Stimulated activated CD8-positive, alpha-beta memory T cell treated with anti-CD3 and anti-CD28 coated beads, Interleukin-7, amount 100 ng/mL, for 1 hour (primary cell): Measurements from ENCODE around the gene RAB24.
"Not testable (repeated sequence)": the region's sequence is repeated elsewhere in the genome, so short reads cannot be mapped to it uniquely, and the experiment has no call there.

Experiments used
- DNase-seq, 2 donors: peaks; one replicate each; pipeline ENCODE4 v3.0.0-alpha.2; 2020; ENCODE audit warnings: low read depth in 2 of 2

Gene RAB24

GRCh38 chr5:177303121-177303924, at the start of gene RAB24, which contains the start of gene PRELID1:
Gene RAB24 (minus strand): TSS chr5:177303719. CDS start chr5:177303288, 431 bp downstream.
Gene PRELID1 (plus strand): TSS chr5:177303799. CDS start chr5:177303986, 187 bp downstream.
- peak; percentile 75 to 79 for DNase-seq

GRCh38 chr5:177353093-177353492, 49.6 kb upstream of the RAB24 start:
- DNase-seq, result no peak

- DNase-seq, result peak; percentile 76 to 77
Measured at GRCh38 chr5:177351392-177352329, 48.1 kb upstream of the RAB24 start, which contains the start of gene LMAN2. Gene LMAN2 (minus strand): TSS chr5:177351668. CDS start chr5:177351647, 21 bp downstream.

- DNase-seq, result no peak
Measured at GRCh38 chr5:177350776-177351391, 47.4 kb upstream of the RAB24 start.

GRCh38 chr5:177349762-177350161, 46.2 kb upstream of the RAB24 start:
- no peak for DNase-seq

- DNase-seq, result no peak
Measured at GRCh38 chr5:177349362-177349647, 45.8 kb upstream of the RAB24 start.

- no peak for DNase-seq
Measured at GRCh38 chr5:177347699-177348098, 44.2 kb upstream of the RAB24 start.

- DNase-seq, result no peak
Measured at GRCh38 chr5:177346820-177347219, 43.3 kb upstream of the RAB24 start.

- no peak for DNase-seq
Measured at GRCh38 chr5:177344891-177345290, 41.4 kb upstream of the RAB24 start.

GRCh38 chr5:177343777-177344176, 40.3 kb upstream of the RAB24 start:
- no peak for DNase-seq

- DNase-seq, result not testable (repeated sequence)
Measured at GRCh38 chr5:177343000-177343399, 39.5 kb upstream of the RAB24 start.

GRCh38 chr5:177339107-177339638, 35.7 kb upstream of the RAB24 start:
- no peak for DNase-seq

GRCh38 chr5:177338251-177339106, 35.0 kb upstream of the RAB24 start:
- no peak for DNase-seq

- DNase-seq, result no peak
Measured at GRCh38 chr5:177336603-177337494, 33.3 kb upstream of the RAB24 start.

GRCh38 chr5:177336112-177336511, 32.6 kb upstream of the RAB24 start:
- no peak for DNase-seq

- DNase-seq, result no peak
Measured at GRCh38 chr5:177335701-177336065, 32.2 kb upstream of the RAB24 start.

GRCh38 chr5:177334781-177335700, 31.5 kb upstream of the RAB24 start:
- no peak for DNase-seq

- no peak for DNase-seq
Measured at GRCh38 chr5:177334155-177334551, 30.6 kb upstream of the RAB24 start.
